Tibial nerve (tissue), 4 donors: ENCODE measurements around the gene CAB39. TPM values are rescaled to one million over a fixed set of nuclear protein-coding genes. Genes with fewer than 3 reads are reported as not detected.

Experiments used
- DNase-seq, 2 donors: peaks; one replicate each; pipeline ENCODE4 v3.0.0-alpha.2; 2019; ENCODE audit warnings: low spot score in 2 of 2
- H3K27ac ChIP-seq, 4 donors: fragments of 200-600 bp; sonication (generic) in 3 of 4; one replicate each; pipeline ENCODE4 v1.5.1; 2017 to 2019; ENCODE audit warnings: mild to moderate bottlenecking in 1 of 4
- H3K27me3 ChIP-seq, 2 donors: fragments of 200-600 bp; sonication (generic) in 1 of 2; one replicate each; pipeline versions ENCODE4 v1.5.1 to v1.6.0; 2017 to 2019
- H3K36me3 ChIP-seq, 3 donors: fragments of 200-600 bp; sonication (generic); one replicate each; pipeline ENCODE4 v1.5.1; 2018 to 2019
- H3K4me1 ChIP-seq, 4 donors: fragments of 200-600 bp; sonication (generic) in 3 of 4; one replicate each; pipeline ENCODE4 v1.5.1; 2017 to 2019
- H3K4me3 ChIP-seq, 4 donors: fragments of 200-600 bp; sonication (generic) in 3 of 4; one replicate each; pipeline ENCODE4 v1.5.1; 2017 to 2019; ENCODE audit warnings: mild to moderate bottlenecking in 1 of 4, moderate library complexity in 1 of 4
- H3K9me3 ChIP-seq, 4 donors: fragments of 200-600 bp; sonication (generic) in 3 of 4; one replicate each; pipeline ENCODE4 v1.5.1; 2017 to 2019
- CTCF ChIP-seq, 5 experiments: fragments of 200-600 bp in 3 of 5; fragments of 450-650 bp in 2 of 5; sonication (generic) in 3 of 5; IDR thresholded peaks; one replicate each; pipeline ENCODE4 v1.5.1; 2016 to 2019; ENCODE audit warnings: antibody characterized with exemption in 5 of 5, mild to moderate bottlenecking in 3 of 5, moderate library complexity in 2 of 5
- EP300 ChIP-seq, 2 donors: sonication (generic); formaldehyde crosslinking; IDR thresholded peaks; one replicate each; pipeline ENCODE4 v1.6.1; 2017; ENCODE audit warnings: antibody characterized with exemption in 2 of 2, mild to moderate bottlenecking in 1 of 2
- POLR2A ChIP-seq, 2 donors: fragments of 450-650 bp; IDR thresholded peaks; one replicate each; pipeline ENCODE4 v1.6.1; 2017; ENCODE audit warnings: antibody characterized with exemption in 2 of 2, mild to moderate bottlenecking in 2 of 2, moderate library complexity in 2 of 2
- WGBS, 2 donors: methylation state at CpG; one replicate each; pipeline ENCODE4 v1.1.5; 2018; 5-methylcytosine and 5-hydroxymethylcytosine counted together
- total RNA-seq, 4 donors: library from RNA; depleted of rRNA; stranded (reverse); fragments of >200 nt; gene quantifications; one replicate each; pipeline ENCODE4 v1.1.0, GENCODE V29; 2016

Gene CAB39
- total RNA-seq, 4 donors from 2014 or later: 60.0 to 82.2 (median 69.7) TPM

DNA sequence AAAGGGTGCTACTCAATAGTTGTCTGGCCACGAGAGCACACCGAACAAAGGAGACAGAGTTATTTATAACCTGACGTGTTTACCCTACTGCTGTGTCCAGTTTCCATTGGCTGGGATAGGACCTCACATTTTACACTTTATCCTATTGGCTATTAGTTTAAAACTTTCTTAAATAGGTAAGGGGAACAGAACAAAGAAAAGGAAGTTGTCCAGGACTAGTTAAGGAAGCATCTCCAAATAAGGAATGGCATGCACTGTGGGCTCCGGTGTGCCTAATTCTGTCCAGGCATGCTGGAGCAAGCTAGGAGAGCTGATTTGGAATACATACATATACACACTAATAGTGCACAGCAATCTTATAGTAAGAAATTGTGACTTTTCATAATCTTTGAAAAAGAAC, 72.2 kb downstream of the CAB39 start:
- no peak for DNase-seq
- WGBS, 2 donors: 73 to 76% methylated on average over 4 of the region's 4 CpGs
- H3K27ac ChIP-seq: no peak overlapping the region

DNA sequence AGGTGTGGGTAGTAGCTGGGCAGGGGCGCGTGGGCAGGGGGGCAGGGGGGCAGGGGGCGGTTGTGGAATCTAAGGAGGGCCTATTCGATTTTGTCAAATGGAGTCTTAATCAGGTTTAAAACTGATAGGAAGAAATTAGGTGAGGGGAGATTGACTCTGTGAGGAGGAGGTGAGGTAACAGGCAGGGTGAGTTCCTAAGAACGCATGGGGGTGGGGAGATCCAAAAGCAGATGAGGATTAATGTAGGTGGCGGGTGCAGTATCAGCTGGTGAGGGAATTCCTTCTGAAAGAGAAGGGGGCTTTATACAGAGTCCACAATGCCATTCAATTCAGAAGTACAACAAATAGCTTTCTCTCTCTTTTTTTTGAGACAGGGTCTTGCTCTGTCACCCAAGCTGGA, 72.7 kb downstream of the CAB39 start:
- H3K9me3 ChIP-seq: peaks cover 0 to 24% (median 6%) of the 10 kb centered on the region in 4 donors
- H3K36me3 ChIP-seq: peaks cover 0 to 63% (median 0%) of the 10 kb centered on the region in 3 donors
- H3K27me3 ChIP-seq: no peaks in the 10 kb centered on the region
- H3K4me1 ChIP-seq: peaks cover 0 to 9% (median 3%) of the 10 kb centered on the region in 4 donors
- no peak for DNase-seq
- TF ChIP-seq CTCF (IDR thresholded peaks at IDR 0.05) (no peak), POLR2A (IDR thresholded peaks at IDR 0.05) (no peak), EP300 (IDR thresholded peaks at IDR 0.05) (no peak)
- H3K27ac ChIP-seq: no peak overlapping the region
- no peak overlapping the region for H3K4me3 ChIP-seq
- 91 to 95% methylated on average over 6 of the region's 6 CpGs for WGBS, 2 donors

More for the DNA sequence above, 72.2 kb downstream of the CAB39 start:
- H3K27me3 ChIP-seq: no peaks in the 10 kb centered on the region
- peaks cover 0 to 24% (median 6%) of the 10 kb centered on the region in 4 donors for H3K9me3 ChIP-seq
- TF ChIP-seq CTCF (IDR thresholded peaks at IDR 0.05): no peak
- no peak for TF ChIP-seq EP300 (IDR thresholded peaks at IDR 0.05)
- H3K4me3 ChIP-seq: no peak overlapping the region
- H3K4me1 ChIP-seq: peaks cover 0 to 9% (median 3%) of the 10 kb centered on the region in 4 donors
- H3K36me3 ChIP-seq: peaks cover 0 to 57% (median 0%) of the 10 kb centered on the region in 3 donors

DNA sequence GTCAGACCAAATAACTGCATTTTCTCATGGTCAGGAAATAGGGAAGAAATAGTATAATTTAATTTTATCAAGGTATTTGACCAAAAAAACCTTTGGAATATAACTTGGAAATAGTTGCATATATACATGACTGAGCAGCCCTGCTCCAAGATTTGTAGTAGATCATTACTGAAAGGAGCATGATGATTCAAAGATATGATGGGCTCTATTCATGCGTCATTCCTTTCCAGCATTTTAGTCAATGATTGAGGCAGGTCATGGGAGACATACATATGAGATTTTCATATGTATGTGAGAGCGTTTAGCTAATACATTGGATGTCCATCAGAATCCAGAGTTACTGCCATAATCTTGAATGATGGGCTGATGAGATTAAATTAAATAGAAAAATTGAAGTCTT, 74.5 kb downstream of the CAB39 start:
- H3K4me3 ChIP-seq: no peak overlapping the region
- H3K36me3 ChIP-seq: peaks cover 0 to 81% (median 0%) of the 10 kb centered on the region in 3 donors
- no peaks in the 10 kb centered on the region for H3K27me3 ChIP-seq
- no peak overlapping the region for H3K27ac ChIP-seq
- TF ChIP-seq EP300 (IDR thresholded peaks at IDR 0.05) (no peak), CTCF (IDR thresholded peaks at IDR 0.05) (no peak), POLR2A (IDR thresholded peaks at IDR 0.05) (no peak)
- H3K4me1 ChIP-seq: peaks cover 0 to 3% (median under 1%) of the 10 kb centered on the region in 4 donors
- DNase-seq: no peak
- WGBS, 2 donors: 95% methylated on average over 2 of the region's 2 CpGs
- H3K9me3 ChIP-seq: peaks cover 0 to 24% (median 6%) of the 10 kb centered on the region in 4 donors

DNA sequence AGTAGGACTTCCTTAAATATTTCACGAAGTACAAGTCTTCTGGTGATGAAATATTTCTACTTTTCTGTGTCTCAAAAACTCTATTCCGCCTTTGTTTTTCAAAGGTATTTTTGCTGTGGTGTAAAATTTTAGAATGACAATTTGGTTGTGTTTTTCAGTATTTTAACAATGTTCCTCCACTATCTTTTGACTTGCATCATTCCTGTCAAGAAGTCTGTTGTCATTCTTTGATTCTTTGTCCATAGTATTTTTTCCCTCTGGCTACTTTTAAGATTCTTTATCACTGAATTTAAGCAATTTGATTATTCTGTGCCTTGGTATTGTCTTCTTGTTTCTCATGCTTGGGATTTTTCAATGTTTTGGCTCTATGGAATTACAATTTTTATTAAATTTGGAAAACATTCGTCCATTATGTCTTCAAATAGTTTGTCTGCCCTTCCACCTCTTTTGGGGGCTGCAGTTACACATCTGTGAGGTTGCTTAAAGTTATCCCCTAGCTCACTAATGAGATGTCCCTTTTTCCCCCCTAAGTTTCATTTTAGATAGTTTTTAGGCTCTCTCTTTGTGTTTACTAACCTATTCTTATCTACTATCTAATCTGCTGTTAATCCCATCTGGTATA, 76.0 kb downstream of the CAB39 start:
- Histone ChIP-seq H3K4me3 (no peak overlapping the region), H3K27me3 (no peaks in the 10 kb centered on the region), H3K27ac (no peak overlapping the region), H3K9me3 (peaks cover 0 to 24% (median 6%) of the 10 kb centered on the region in 4 donors), H3K4me1 (peaks cover 0 to 5% (median 2%) of the 10 kb centered on the region in 4 donors), H3K36me3 (peaks cover 0 to 84% (median 0%) of the 10 kb centered on the region in 3 donors)
- 97 to 99% methylated on average over 3 of the region's 3 CpGs for WGBS, 2 donors
- TF ChIP-seq POLR2A (IDR thresholded peaks at IDR 0.05) (no peak), CTCF (IDR thresholded peaks at IDR 0.05) (no peak), EP300 (IDR thresholded peaks at IDR 0.05) (no peak)
- DNase-seq: no peak

- no peak for DNase-seq
- no peak overlapping the region for H3K27ac ChIP-seq
- TF ChIP-seq CTCF (IDR thresholded peaks at IDR 0.05) (no peak), POLR2A (IDR thresholded peaks at IDR 0.05) (no peak), EP300 (IDR thresholded peaks at IDR 0.05) (no peak)
- peaks cover 0 to 84% (median 0%) of the 10 kb centered on the region in 3 donors for H3K36me3 ChIP-seq
- H3K9me3 ChIP-seq: peaks cover 0 to 24% (median 6%) of the 10 kb centered on the region in 4 donors
- no peaks in the 10 kb centered on the region for H3K27me3 ChIP-seq
- no peak overlapping the region for H3K4me3 ChIP-seq
- H3K4me1 ChIP-seq: peaks cover 0 to 23% (median 13%) of the 10 kb centered on the region in 4 donors
- WGBS, 2 donors: 60 to 62% methylated on average over 1 of the region's 1 CpG
Observed at GRCh38 chr2:230790981-230791380, 78.3 kb downstream of the CAB39 start.
